Neutrophil (primary cell): ENCODE data around the gene PTTG2.

Source experiments
- H3K27ac ChIP-seq: fragments of 200-600 bp; sonication (generic); 2 replicates; pipeline ENCODE4 v1.5.1; 2016; ENCODE audit warnings: mild to moderate bottlenecking, moderate library complexity
- H3K27me3 ChIP-seq: fragments of 200-600 bp; sonication (generic); 2 replicates; pipeline ENCODE4 v1.6.0; 2016; ENCODE audit warnings: mild to moderate bottlenecking
- H3K36me3 ChIP-seq: fragments of 200-600 bp; sonication (generic); 2 replicates; pipeline ENCODE4 v1.5.1; 2017
- H3K4me1 ChIP-seq, 2 experiments: fragments of 200-600 bp in 1 of 2; sonication (generic) in 1 of 2; 1 replicate in 1 of 2; 2 replicates in 1 of 2; pipeline versions ENCODE4 v1.5.1 to v1.6.1; 2013 to 2016; ENCODE audit warnings: low read depth in 1 of 2, low read length in 1 of 2, mild to moderate bottlenecking in 1 of 2, moderate library complexity in 1 of 2; ENCODE audit not compliant: control insufficient read depth in 1 of 2, insufficient read depth in 1 of 2
- H3K4me3 ChIP-seq, 2 experiments: fragments of 200-600 bp in 1 of 2; sonication (generic) in 1 of 2; 1 replicate in 1 of 2; 2 replicates in 1 of 2; pipeline ENCODE4 v1.5.1; 2013 to 2016; ENCODE audit warnings: low read depth in 1 of 2, low read length in 1 of 2, mild to moderate bottlenecking in 1 of 2, moderate library complexity in 1 of 2
- H3K9me3 ChIP-seq: fragments of 200-600 bp; sonication (generic); 2 replicates; pipeline ENCODE4 v1.5.1; 2016
- TF ChIP-seq, protein P1 (sequence below): fragments of 200-600 bp; sonication (generic); IDR thresholded peaks from 2 replicates; pipeline ENCODE4 v1.5.1; 2016; ENCODE audit warnings: antibody characterized with exemption

PTTG2 gene

DNA sequence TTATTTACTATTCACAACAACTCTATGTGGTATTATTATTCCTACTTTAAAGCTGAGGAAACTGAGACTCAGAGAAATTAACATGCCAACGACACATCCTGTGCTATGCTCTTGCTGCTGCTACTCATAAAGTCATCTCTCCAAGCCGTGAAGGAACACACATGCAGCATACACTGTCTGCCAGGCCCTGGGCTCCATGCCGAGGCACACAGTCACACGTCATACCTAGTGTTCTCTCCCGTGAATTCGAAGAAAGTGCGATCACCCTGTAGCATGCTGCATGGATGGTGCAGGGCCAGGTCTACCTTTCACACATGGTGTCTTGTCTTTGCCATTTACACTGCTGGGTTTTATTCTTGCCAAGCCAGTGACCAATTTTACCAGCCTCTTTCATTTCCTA is 35.3 kb upstream of the PTTG2 start:
- H3K36me3 ChIP-seq: peaks cover 15% of the 10 kb centered on the region
- peaks cover 0 to 4% of the 10 kb centered on the region in 2 experiments for H3K4me1 ChIP-seq
- H3K27ac ChIP-seq: no peak overlapping the region
- no peaks in the 10 kb centered on the region for H3K27me3 ChIP-seq
- no peaks in the 10 kb centered on the region for H3K9me3 ChIP-seq
- TF ChIP-seq, protein P1, sequence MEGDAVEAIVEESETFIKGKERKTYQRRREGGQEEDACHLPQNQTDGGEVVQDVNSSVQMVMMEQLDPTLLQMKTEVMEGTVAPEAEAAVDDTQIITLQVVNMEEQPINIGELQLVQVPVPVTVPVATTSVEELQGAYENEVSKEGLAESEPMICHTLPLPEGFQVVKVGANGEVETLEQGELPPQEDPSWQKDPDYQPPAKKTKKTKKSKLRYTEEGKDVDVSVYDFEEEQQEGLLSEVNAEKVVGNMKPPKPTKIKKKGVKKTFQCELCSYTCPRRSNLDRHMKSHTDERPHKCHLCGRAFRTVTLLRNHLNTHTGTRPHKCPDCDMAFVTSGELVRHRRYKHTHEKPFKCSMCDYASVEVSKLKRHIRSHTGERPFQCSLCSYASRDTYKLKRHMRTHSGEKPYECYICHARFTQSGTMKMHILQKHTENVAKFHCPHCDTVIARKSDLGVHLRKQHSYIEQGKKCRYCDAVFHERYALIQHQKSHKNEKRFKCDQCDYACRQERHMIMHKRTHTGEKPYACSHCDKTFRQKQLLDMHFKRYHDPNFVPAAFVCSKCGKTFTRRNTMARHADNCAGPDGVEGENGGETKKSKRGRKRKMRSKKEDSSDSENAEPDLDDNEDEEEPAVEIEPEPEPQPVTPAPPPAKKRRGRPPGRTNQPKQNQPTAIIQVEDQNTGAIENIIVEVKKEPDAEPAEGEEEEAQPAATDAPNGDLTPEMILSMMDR: no peak
- no peak overlapping the region for H3K4me3 ChIP-seq

DNA sequence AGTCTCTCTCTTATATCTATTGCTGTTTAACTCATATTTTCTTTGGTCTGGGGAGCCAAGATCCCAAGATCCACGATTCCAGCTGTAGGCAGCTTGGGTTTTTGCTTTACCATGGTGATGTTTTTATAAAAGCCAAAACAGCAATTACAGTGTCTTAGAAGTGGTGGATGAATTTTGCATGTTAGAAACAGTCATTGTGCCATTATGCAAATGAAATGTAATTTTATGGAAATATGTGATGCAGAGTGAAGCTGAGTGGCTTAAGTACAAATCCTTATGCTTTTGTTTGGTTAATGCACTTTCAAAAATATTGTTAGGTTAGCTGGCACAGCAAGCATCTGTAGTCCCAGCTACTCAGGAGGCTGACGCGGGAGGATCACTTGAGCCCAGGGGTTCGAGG is 32.8 kb upstream of the PTTG2 start:
- peaks cover 35% of the 10 kb centered on the region for H3K36me3 ChIP-seq
- no peaks in the 10 kb centered on the region for H3K27me3 ChIP-seq
- TF ChIP-seq, protein P1: no peak
- H3K27ac ChIP-seq: no peak overlapping the region
- H3K4me3 ChIP-seq: no peak overlapping the region
- H3K9me3 ChIP-seq: no peaks in the 10 kb centered on the region
- H3K4me1 ChIP-seq: peaks cover 0 to 4% of the 10 kb centered on the region in 2 experiments

DNA sequence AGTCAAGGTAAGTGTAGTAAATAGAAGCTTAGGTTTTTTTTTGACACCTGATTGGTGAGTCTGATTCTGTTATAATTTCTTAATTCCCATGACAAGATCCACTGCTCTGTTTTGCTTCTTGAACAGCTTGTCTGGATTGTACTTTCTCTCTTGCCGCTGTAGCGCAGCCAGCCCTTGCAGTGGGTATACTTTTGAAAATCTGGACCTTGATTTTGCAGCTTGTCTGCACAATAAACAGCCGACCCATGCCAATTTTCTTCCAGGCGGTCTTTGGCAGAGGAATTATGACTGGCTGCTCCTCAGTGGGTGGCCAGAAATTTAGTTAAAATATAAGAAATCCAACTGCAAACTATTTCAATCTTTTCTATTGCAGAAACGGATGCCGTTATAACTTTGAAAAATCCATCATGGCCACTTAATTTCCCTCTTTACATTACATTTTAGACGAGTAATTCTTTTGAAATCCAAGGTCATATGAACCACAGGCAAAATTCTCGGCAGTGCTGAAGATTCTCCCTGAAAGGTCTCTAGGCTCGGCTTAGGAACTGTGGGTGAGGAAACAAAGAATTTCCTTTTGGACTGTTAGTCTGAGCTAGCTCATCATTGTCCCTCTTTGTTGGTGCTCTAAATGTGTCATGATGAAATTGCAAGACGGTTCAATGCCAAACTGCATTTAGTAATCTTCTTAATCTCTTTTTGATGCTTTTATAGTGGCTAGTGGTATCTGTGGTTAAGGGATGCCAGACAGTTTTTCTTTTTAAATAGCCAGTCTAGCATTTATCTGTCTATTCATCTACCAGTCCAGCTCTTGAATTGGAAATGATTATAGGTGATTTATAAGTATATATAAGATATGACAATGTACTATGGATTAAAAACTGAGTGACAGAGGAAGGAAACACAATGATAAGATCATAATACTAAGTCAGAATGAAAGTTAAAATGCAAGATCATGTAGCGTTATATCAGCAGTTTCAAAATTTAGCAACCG is 31.5 kb upstream of the PTTG2 start:
- Histone ChIP-seq H3K27me3 (no peaks in the 10 kb centered on the region), H3K27ac (no peak overlapping the region), H3K9me3 (no peaks in the 10 kb centered on the region), H3K4me1 (peaks cover 0 to 4% of the 10 kb centered on the region in 2 experiments), H3K36me3 (peaks cover 42% of the 10 kb centered on the region), H3K4me3 (no peak overlapping the region)
- TF ChIP-seq, protein P1: no peak

DNA sequence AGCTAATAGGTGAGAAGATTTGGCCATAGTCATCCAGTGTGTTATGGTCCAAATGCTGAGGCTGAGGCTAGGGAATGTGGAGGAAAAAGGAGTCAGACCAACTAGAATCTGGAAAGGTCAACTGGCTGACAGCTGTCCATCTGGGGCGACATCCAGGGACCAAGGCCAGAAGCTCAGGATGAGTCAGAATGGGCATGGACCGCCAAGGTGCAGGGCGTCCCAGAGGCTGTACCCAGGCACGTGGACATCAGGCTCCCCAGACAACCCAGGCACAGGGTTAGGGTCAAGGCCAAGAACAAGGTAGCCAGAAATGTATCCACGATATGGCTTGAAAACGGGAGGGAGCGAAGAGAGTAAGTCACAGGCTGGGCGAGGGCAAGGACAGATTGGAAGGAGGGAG is 26.1 kb upstream of the PTTG2 start:
- TF ChIP-seq, protein P1: no peak
- peaks cover 57% of the 10 kb centered on the region for H3K36me3 ChIP-seq

DNA sequence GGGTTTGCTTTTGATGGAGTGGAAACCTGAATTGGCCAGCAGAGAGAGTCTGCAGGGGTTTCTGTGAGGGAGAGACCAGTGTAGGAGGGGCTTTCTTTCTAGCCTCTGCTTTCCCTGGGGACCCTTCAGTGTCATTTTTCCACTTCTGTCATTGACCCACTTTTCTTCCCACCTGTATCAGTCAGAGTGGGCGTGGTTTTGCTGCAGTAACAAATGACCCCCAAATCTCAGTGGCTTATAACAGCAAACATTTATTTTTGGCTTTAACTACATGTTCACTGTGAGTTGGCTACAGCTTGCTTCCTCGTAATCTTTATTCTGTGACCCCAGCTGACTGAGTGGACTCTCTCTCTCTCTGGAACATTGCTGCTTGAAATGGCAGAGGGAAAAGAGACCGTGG is 25.6 kb upstream of the PTTG2 start:
- Histone ChIP-seq H3K4me3 (no peak overlapping the region), H3K4me1 (no peaks in the 10 kb centered on the region), H3K27ac (peak overlapping the region; percentile 6), H3K36me3 (peaks cover 57% of the 10 kb centered on the region), H3K27me3 (no peaks in the 10 kb centered on the region), H3K9me3 (no peaks in the 10 kb centered on the region)
- TF ChIP-seq, protein P1: no peak

More for the DNA sequence above, 26.1 kb upstream of the PTTG2 start:
- H3K9me3 ChIP-seq: no peaks in the 10 kb centered on the region
- H3K27ac ChIP-seq: no peak overlapping the region
- H3K4me1 ChIP-seq: no peaks in the 10 kb centered on the region
- H3K4me3 ChIP-seq: no peak overlapping the region
- no peaks in the 10 kb centered on the region for H3K27me3 ChIP-seq
